Fibroblast of lung (primary cell): ENCODE results near the gene MCFD2. TPM values are rescaled to one million over a fixed set of nuclear protein-coding genes. Genes with fewer than 3 reads are reported as not detected.

Experiments used
- DNase-seq, 2 donors: peaks; one replicate each; pipeline versions ENCODE4 v3.0.0 to v3.0.0-alpha.2; 2010; ENCODE audit warnings: low read depth in 2 of 2
- H2AFZ ChIP-seq: 2 replicates; pipeline ENCODE4 v1.5.1; 2012; ENCODE audit warnings: low read length, control low read depth, inconsistent platforms
- H3K27ac ChIP-seq: 2 replicates; pipeline ENCODE4 v1.5.1; 2011; ENCODE audit warnings: low read length, control low read depth; ENCODE audit not compliant: insufficient read depth
- H3K27me3 ChIP-seq: 2 replicates; pipeline ENCODE4 v1.5.1; 2011; ENCODE audit warnings: mild to moderate bottlenecking, low read length; ENCODE audit not compliant: control insufficient read depth, insufficient read depth
- H3K36me3 ChIP-seq: 2 replicates; pipeline ENCODE4 v1.5.1; 2011; ENCODE audit warnings: low read length; ENCODE audit not compliant: control insufficient read depth, insufficient read depth
- H3K4me1 ChIP-seq: 2 replicates; pipeline ENCODE4 v1.5.1; 2011; ENCODE audit warnings: low read length; ENCODE audit not compliant: control insufficient read depth, insufficient read depth; ENCODE audit errors: extremely low read depth
- H3K4me2 ChIP-seq: 2 replicates; pipeline ENCODE4 v1.5.1; 2011; ENCODE audit warnings: low read length, control low read depth; ENCODE audit not compliant: insufficient read depth; ENCODE audit errors: extremely low read depth
- H3K4me3 ChIP-seq, 4 experiments: fragments of 200-600 bp in 1 of 4; sonication (generic) in 1 of 4; replicated peaks in 1 of 4; 2 replicates each; pipeline ENCODE4 v1.5.1; 2011 to 2016; ENCODE audit warnings: low read length in 4 of 4, low read depth in 3 of 4, mild to moderate bottlenecking in 3 of 4, control low read depth in 2 of 4, inconsistent platforms in 1 of 4, mixed read lengths in 1 of 4; ENCODE audit not compliant: insufficient read depth in 1 of 4; ENCODE audit errors: control extremely low read depth in 1 of 4
- H3K79me2 ChIP-seq: 2 replicates; pipeline ENCODE4 v1.5.1; 2012; ENCODE audit warnings: mild to moderate bottlenecking, low read length, inconsistent platforms; ENCODE audit not compliant: control insufficient read depth, insufficient read depth
- H3K9ac ChIP-seq: 2 replicates; pipeline ENCODE4 v1.5.1; 2011; ENCODE audit warnings: mild to moderate bottlenecking, low read length, control low read depth; ENCODE audit not compliant: insufficient read depth
- H3K9me3 ChIP-seq: 2 replicates; pipeline ENCODE4 v1.5.1; 2012; ENCODE audit warnings: low read depth, low read length; ENCODE audit not compliant: control insufficient read depth, insufficient read depth
- H4K20me1 ChIP-seq: 2 replicates; pipeline ENCODE4 v1.5.1; 2011; ENCODE audit warnings: low read length; ENCODE audit not compliant: control insufficient read depth, insufficient read depth; ENCODE audit errors: extremely low read depth
- EZH2 ChIP-seq: IDR thresholded peaks from 2 replicates; pipeline ENCODE4 v1.5.1; 2012; ENCODE audit warnings: low read length, control low read depth, mild to moderate bottlenecking; ENCODE audit errors: missing control alignments
- polyA plus RNA-seq, 2 donors: library from polyadenylated mRNA; depleted of rRNA in 1 of 2; stranded (reverse) in 1 of 2; unstranded in 1 of 2; fragments of >200 nt; gene quantifications; 2 replicates each; pipeline ENCODE4 v1.2.1, GENCODE V29; 2011 to 2012; ENCODE audit warnings: missing spikeins in 1 of 2
- total RNA-seq: library from RNA; depleted of rRNA; stranded (reverse); fragments of >200 nt; gene quantifications from 2 replicates; pipeline ENCODE4 v1.2.1, GENCODE V29; 2014
- TF ChIP-seq, protein P1 (sequence below), 2 donors: IDR thresholded peaks in 1 of 2; conservative IDR thresholded peaks in 1 of 2; 1 replicate in 1 of 2; 2 replicates in 1 of 2; pipeline ENCODE4 v1.5.1; 2011 to 2012; ENCODE audit warnings: low read length in 2 of 2, control low read depth in 1 of 2, inconsistent platforms in 1 of 2, low read depth in 1 of 2, mild to moderate bottlenecking in 1 of 2

The MCFD2 gene
- total and polyA plus RNA-seq, 2 donors (not counting 1 experiment from before 2014, with no cell fraction given): 151 to 328 TPM

- Histone ChIP-seq H2AFZ (no peak overlapping the region), H4K20me1 (no peaks in the 10 kb centered on the region), H3K36me3 (no peaks in the 10 kb centered on the region), H3K27me3 (no peaks in the 10 kb centered on the region), H3K79me2 (no peaks in the 10 kb centered on the region), H3K4me2 (no peak overlapping the region), H3K9ac (no peak overlapping the region), H3K4me3 (no peak overlapping the region), H3K4me1 (no peaks in the 10 kb centered on the region), H3K9me3 (no peaks in the 10 kb centered on the region), H3K27ac (no peak overlapping the region)
- TF ChIP-seq, protein P1, sequence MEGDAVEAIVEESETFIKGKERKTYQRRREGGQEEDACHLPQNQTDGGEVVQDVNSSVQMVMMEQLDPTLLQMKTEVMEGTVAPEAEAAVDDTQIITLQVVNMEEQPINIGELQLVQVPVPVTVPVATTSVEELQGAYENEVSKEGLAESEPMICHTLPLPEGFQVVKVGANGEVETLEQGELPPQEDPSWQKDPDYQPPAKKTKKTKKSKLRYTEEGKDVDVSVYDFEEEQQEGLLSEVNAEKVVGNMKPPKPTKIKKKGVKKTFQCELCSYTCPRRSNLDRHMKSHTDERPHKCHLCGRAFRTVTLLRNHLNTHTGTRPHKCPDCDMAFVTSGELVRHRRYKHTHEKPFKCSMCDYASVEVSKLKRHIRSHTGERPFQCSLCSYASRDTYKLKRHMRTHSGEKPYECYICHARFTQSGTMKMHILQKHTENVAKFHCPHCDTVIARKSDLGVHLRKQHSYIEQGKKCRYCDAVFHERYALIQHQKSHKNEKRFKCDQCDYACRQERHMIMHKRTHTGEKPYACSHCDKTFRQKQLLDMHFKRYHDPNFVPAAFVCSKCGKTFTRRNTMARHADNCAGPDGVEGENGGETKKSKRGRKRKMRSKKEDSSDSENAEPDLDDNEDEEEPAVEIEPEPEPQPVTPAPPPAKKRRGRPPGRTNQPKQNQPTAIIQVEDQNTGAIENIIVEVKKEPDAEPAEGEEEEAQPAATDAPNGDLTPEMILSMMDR (conservative IDR thresholded peaks at IDR 0.05 in 1 of 2, IDR thresholded peaks at IDR 0.05 in 1 of 2; ENCODE audit: low read depth in 1 of 2, low read length in 2 of 2): no peak
- TF ChIP-seq EZH2: no peak
- DNase-seq: no peak
Observed at GRCh38 chr2:46925474-46926351, 10.1 kb upstream of the MCFD2 start.

DNA sequence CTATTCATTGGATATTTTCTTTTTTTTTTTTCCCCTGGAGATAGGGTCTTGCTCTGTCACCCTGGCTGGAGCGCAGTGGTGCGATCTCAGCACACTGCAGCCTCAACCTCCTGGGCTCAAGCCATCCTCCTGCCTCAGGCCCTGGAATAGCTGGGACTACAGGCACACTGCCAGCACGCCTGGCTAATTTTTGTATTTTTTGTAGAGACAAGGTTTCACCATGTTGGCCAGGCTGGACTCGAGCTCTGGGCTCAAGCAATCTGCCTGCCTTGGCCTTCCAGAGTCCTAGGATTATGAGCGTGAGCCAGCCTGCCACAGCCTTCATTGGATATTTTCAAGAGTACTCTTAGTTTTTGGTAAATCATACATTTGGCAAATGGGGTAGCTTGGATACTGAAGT lies 9.0 kb upstream of the MCFD2 start:
- Histone ChIP-seq H3K27ac (no peak overlapping the region), H3K27me3 (no peaks in the 10 kb centered on the region), H4K20me1 (no peaks in the 10 kb centered on the region), H3K9me3 (no peaks in the 10 kb centered on the region), H3K36me3 (no peaks in the 10 kb centered on the region), H3K4me2 (no peak overlapping the region), H3K79me2 (no peaks in the 10 kb centered on the region), H2AFZ (no peak overlapping the region), H3K4me3 (no peak overlapping the region), H3K4me1 (no peaks in the 10 kb centered on the region), H3K9ac (no peak overlapping the region)
- DNase-seq: no peak
- TF ChIP-seq, protein P1 (conservative IDR thresholded peaks at IDR 0.05 in 1 of 2, IDR thresholded peaks at IDR 0.05 in 1 of 2; ENCODE audit: low read depth in 1 of 2, low read length in 2 of 2): no peak
- no peak for TF ChIP-seq EZH2

DNA sequence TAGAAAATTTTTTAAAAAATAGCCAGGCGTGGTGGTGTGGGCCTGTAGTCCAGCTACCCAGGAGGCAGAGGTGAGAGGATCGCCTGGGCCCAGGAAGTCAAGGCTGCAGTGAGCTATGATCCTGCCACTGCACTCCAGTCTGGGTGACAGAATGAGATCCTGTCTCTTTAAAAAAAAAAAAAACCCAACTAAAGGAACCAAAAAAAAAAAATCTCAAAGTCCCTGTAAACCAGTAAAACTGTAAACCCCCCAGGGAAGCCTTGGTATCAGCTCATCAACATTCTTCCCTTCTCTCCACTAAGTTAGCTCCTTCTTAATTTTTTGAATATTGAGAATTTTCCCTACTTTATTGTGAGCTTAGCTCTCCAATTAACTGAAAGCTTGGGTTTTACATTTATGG lies 8.4 kb upstream of the MCFD2 start:
- no peaks in the 10 kb centered on the region for H3K9me3 ChIP-seq
- no peaks in the 10 kb centered on the region for H4K20me1 ChIP-seq
- H3K4me1 ChIP-seq: no peaks in the 10 kb centered on the region
- H3K4me3 ChIP-seq: no peak overlapping the region
- TF ChIP-seq, protein P1 (conservative IDR thresholded peaks at IDR 0.05 in 1 of 2, IDR thresholded peaks at IDR 0.05 in 1 of 2; ENCODE audit: low read depth in 1 of 2, low read length in 2 of 2): no peak
- no peak for TF ChIP-seq EZH2
- H3K27ac ChIP-seq: no peak overlapping the region
- H3K27me3 ChIP-seq: no peaks in the 10 kb centered on the region
- H3K79me2 ChIP-seq: no peaks in the 10 kb centered on the region
- H3K36me3 ChIP-seq: no peaks in the 10 kb centered on the region
- no peak overlapping the region for H3K9ac ChIP-seq
- H2AFZ ChIP-seq: no peak overlapping the region
- no peak overlapping the region for H3K4me2 ChIP-seq
- DNase-seq: no peak
